22Rv1 (cell line): ENCODE measurements around the gene IFT122.
"Not testable (repeated sequence)": the region's sequence is repeated elsewhere in the genome, so short reads cannot be mapped to it uniquely, and the experiment has no call there.

Source experiments
- CTCF ChIP-seq: fragments of 450-650 bp; IDR thresholded peaks from 2 replicates; pipeline ENCODE4 v1.5.1; 2017; ENCODE audit warnings: mild to moderate bottlenecking
- ZFX ChIP-seq: fragments of 450-650 bp; IDR thresholded peaks from 2 replicates; pipeline ENCODE4 v1.6.1; 2017; ENCODE audit warnings: antibody characterized with exemption, borderline replicate concordance

GRCh38 chr3:129495006-129495639 lies 55.1 kb downstream of the IFT122 start:
- TF ChIP-seq CTCF, ZFX: not testable (repeated sequence)
